ENCODE measurements around the gene TNF.
"Not testable (repeated sequence)": the region's sequence is repeated elsewhere in the genome, so short reads cannot be mapped to it uniquely, and the experiment has no call there.

TNF gene

DNA sequence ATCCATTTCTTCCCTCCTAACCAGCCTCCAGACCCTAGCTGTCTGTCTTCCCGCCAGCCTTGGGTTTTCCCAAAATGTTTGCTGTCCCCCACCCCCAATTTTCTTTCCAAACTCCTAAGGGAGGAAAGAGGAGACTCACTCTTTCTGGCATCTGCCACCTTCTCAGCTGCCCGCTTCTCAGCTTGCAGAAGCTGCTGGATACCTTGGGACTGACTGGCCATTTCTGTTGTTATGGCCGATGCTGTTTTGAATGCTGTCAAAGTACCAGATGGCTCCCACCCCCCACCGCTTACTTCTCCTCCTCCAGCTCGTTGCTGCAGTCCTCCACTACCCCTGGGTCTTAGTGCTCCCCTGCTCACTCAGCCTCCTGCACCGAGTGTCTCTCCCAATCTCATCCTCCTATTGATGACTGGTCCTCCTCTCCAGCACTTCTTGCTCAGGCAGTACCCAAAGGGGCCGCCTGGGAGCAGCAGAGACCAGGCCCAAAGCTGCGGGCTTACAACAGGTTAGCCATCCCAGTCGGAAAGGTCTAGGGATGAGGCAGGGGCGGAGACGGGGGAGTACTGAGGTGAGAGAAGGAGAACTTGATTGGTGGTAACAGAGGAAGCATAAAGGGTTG lies 28.9 kb upstream of the TNF start, which contains the start of gene ATP6V1G2:
TSS of gene ATP6V1G2 (minus strand) at position 270 of the 619 bp plus-strand sequence. CDS start at position 221, 49 bp downstream.
- H3K36me3 ChIP-seq (ENCODE audit: insufficient read depth, low read depth, low read length), result peaks cover 29% of the 10 kb centered on the region
- peaks cover 6% of the 10 kb centered on the region; the same call in 1 of the 2 replicates for H3K4me1 ChIP-seq (ENCODE audit: insufficient read depth, low read length)
- no peaks in the 10 kb centered on the region for H3K27me3 ChIP-seq (ENCODE audit: insufficient read depth, low read length)
- H3K27ac ChIP-seq (ENCODE audit: low read length), result peak within 1 kb of the TSS; percentile 72
- H3K9me3 ChIP-seq (ENCODE audit: insufficient read depth, low read depth, low read length), result no peaks in the 10 kb centered on the region
- peak within 1 kb of the TSS; percentile 82; the same call in 1 of the 2 replicates for H3K9ac ChIP-seq (ENCODE audit: low read depth, low read length)
- peak within 1 kb of the TSS; percentile 87 for H3K4me3 ChIP-seq (ENCODE audit: low read length)

GRCh38 chr6:31546958-31547726 lies 28.2 kb upstream of the TNF start, which contains the start of gene NFKBIL1:
Gene NFKBIL1, plus strand, starts transcription at chr6:31547608. Its CDS starts 87 bp downstream, at chr6:31547695.
- peak within 1 kb of the TSS; percentile 72 for H3K27ac ChIP-seq (ENCODE audit: low read length)
- peak within 1 kb of the TSS; percentile 87 for H3K4me3 ChIP-seq (ENCODE audit: low read length)
- peaks cover 6% of the 10 kb centered on the region; the same call in 1 of the 2 replicates for H3K4me1 ChIP-seq (ENCODE audit: insufficient read depth, low read length)
- H3K9ac ChIP-seq (ENCODE audit: low read depth, low read length), result peak within 1 kb of the TSS; percentile 82; the same call in 1 of the 2 replicates
- H3K9me3 ChIP-seq (ENCODE audit: insufficient read depth, low read depth, low read length), result no peaks in the 10 kb centered on the region
- H3K36me3 ChIP-seq (ENCODE audit: insufficient read depth, low read depth, low read length), result peaks cover 29% of the 10 kb centered on the region
- no peaks in the 10 kb centered on the region for H3K27me3 ChIP-seq (ENCODE audit: insufficient read depth, low read length)

DNA sequence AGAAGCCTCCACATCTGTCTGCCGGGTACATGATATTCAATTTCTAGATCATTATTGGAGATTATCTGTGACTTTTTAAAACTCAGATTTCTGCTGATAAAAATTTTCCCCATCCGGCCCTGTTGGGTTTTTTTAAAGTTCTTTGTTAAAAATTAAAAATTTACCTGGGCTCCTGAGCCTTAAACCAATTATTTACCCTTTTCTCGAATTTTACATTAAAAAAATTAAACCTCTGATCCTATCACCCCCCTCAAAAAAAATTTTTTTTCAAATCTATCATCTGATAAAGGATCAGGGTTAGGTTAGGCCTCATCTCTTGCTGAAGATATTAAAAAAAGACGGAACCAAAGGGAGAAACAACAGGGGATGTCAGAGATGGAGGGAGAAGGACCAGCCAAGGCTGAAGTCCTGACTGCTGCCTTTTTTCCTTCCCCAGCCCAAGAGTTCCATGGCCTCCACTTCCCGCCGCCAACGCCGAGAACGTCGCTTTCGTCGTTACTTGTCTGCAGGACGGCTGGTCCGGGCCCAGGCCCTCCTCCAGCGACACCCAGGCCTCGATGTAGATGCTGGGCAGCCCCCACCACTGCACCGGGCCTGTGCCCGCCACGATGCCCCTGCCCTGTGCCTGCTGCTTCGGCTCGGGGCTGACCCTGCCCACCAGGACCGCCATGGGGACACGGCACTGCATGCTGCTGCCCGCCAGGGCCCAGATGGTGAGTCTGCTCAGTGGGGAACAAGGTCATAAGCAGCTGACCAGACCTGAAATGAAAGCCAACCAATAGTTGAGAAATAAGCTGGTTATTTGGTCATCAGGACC lies 27.4 kb upstream of the TNF start:
- Histone ChIP-seq H3K9ac (ENCODE audit: low read depth, low read length) (peak overlapping the region; percentile 82; the same call in 1 of the 2 replicates), H3K9me3 (ENCODE audit: insufficient read depth, low read depth, low read length) (no peaks in the 10 kb centered on the region), H3K36me3 (ENCODE audit: insufficient read depth, low read depth, low read length) (peaks cover 29% of the 10 kb centered on the region), H3K27me3 (ENCODE audit: insufficient read depth, low read length) (no peaks in the 10 kb centered on the region), H3K4me1 (ENCODE audit: insufficient read depth, low read length) (peaks cover 6% of the 10 kb centered on the region; the same call in 1 of the 2 replicates), H3K4me3 (ENCODE audit: low read length) (peak overlapping the region; percentile 87), H3K27ac (ENCODE audit: low read length) (peak overlapping the region; percentile 72)

DNA sequence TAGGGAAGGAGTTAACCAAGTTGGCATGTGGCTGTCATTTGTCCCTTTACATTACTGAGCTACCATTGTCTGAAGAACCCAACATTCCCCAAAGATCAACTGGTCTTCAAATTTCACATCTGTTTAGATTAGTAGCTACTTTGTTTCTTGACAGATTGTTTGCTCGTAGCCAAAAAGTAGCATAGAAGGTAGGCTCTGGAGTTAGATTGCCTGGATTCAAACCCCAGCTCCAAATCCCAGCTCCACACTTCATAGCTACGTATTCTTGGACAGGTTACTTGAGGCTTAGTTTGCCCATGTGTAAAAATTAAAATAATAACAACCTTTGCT lies 26.9 kb upstream of the TNF start:
- peaks cover 3% of the 10 kb centered on the region; the same call in 1 of the 2 replicates for H3K4me1 ChIP-seq (ENCODE audit: insufficient read depth, low read length)
- peak overlapping the region; percentile 87; the same call in 1 of the 2 replicates for H3K4me3 ChIP-seq (ENCODE audit: low read length)
- H3K9ac ChIP-seq (ENCODE audit: low read depth, low read length), result peak overlapping the region; percentile 82; the same call in 1 of the 2 replicates
- no peak overlapping the region for H3K27ac ChIP-seq (ENCODE audit: low read length)
- H3K36me3 ChIP-seq (ENCODE audit: insufficient read depth, low read depth, low read length), result peaks cover 33% of the 10 kb centered on the region
- no peaks in the 10 kb centered on the region for H3K9me3 ChIP-seq (ENCODE audit: insufficient read depth, low read depth, low read length)
- no peaks in the 10 kb centered on the region for H3K27me3 ChIP-seq (ENCODE audit: insufficient read depth, low read length)

DNA sequence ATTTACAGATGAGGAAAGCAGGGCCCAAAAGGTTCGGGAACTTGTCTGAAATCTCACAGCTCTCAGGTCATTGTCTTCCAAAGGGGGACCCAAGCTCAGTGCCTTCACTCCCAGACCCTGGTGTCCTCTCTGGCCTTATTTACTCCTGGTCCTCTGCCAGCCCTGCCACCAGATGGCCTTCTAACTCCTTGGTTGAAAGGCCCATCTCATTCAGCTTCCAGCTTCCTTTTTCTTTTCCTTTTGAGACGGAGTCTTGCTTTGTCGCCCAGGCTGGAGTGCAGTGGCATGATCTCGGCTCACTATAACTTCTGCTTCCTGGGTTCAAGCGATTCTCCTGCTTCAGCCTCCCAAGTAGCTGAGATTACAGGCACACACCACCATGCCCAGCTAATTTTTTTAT lies 24.0 kb upstream of the TNF start:
- H3K4me3 ChIP-seq (ENCODE audit: low read length); H3K9me3 ChIP-seq (ENCODE audit: insufficient read depth, low read depth, low read length); H3K27ac ChIP-seq (ENCODE audit: low read length); H3K4me1 ChIP-seq (ENCODE audit: insufficient read depth, low read length); H3K27me3 ChIP-seq (ENCODE audit: insufficient read depth, low read length); H3K9ac ChIP-seq (ENCODE audit: low read depth, low read length): not testable (repeated sequence)
- peaks cover 42% of the 10 kb centered on the region for H3K36me3 ChIP-seq (ENCODE audit: insufficient read depth, low read depth, low read length)

- no peak overlapping the region for H3K4me3 ChIP-seq (ENCODE audit: low read length)
- peaks cover 42% of the 10 kb centered on the region for H3K36me3 ChIP-seq (ENCODE audit: insufficient read depth, low read depth, low read length)
- H3K9ac ChIP-seq (ENCODE audit: low read depth, low read length), result no peak overlapping the region
- no peaks in the 10 kb centered on the region for H3K9me3 ChIP-seq (ENCODE audit: insufficient read depth, low read depth, low read length)
- no peak overlapping the region for H3K27ac ChIP-seq (ENCODE audit: low read length)
- no peaks in the 10 kb centered on the region for H3K27me3 ChIP-seq (ENCODE audit: insufficient read depth, low read length)
- peaks cover 6% of the 10 kb centered on the region; the same call in 1 of the 2 replicates for H3K4me1 ChIP-seq (ENCODE audit: insufficient read depth, low read length)
These were observed 19.1 kb upstream of the TNF start for GRCh38 chr6:31556307-31556706.

- Histone ChIP-seq H3K27me3 (ENCODE audit: insufficient read depth, low read length) (no peaks in the 10 kb centered on the region), H3K9ac (ENCODE audit: low read depth, low read length) (no peak overlapping the region), H3K36me3 (ENCODE audit: insufficient read depth, low read depth, low read length) (peaks cover 42% of the 10 kb centered on the region), H3K27ac (ENCODE audit: low read length) (no peak overlapping the region), H3K4me1 (ENCODE audit: insufficient read depth, low read length) (peaks cover 6% of the 10 kb centered on the region; the same call in 1 of the 2 replicates), H3K4me3 (ENCODE audit: low read length) (no peak overlapping the region), H3K9me3 (ENCODE audit: insufficient read depth, low read depth, low read length) (no peaks in the 10 kb centered on the region)
These were observed 17.7 kb upstream of the TNF start for GRCh38 chr6:31557443-31558317.

GRCh38 chr6:31558318-31558625 lies 17.1 kb upstream of the TNF start:
- Histone ChIP-seq H3K36me3 (ENCODE audit: insufficient read depth, low read depth, low read length) (peaks cover 40% of the 10 kb centered on the region), H3K27ac (ENCODE audit: low read length) (no peak overlapping the region), H3K27me3 (ENCODE audit: insufficient read depth, low read length) (no peaks in the 10 kb centered on the region), H3K9ac (ENCODE audit: low read depth, low read length) (no peak overlapping the region), H3K4me1 (ENCODE audit: insufficient read depth, low read length) (peaks cover 6% of the 10 kb centered on the region; the same call in 1 of the 2 replicates), H3K9me3 (ENCODE audit: insufficient read depth, low read depth, low read length) (no peaks in the 10 kb centered on the region), H3K4me3 (ENCODE audit: low read length) (no peak overlapping the region)

- no peak overlapping the region for H3K9ac ChIP-seq (ENCODE audit: low read depth, low read length)
- no peak overlapping the region for H3K4me3 ChIP-seq (ENCODE audit: low read length)
- peaks cover 6% of the 10 kb centered on the region; the same call in 1 of the 2 replicates for H3K4me1 ChIP-seq (ENCODE audit: insufficient read depth, low read length)
- H3K9me3 ChIP-seq (ENCODE audit: insufficient read depth, low read depth, low read length), result no peaks in the 10 kb centered on the region
- H3K27me3 ChIP-seq (ENCODE audit: insufficient read depth, low read length), result no peaks in the 10 kb centered on the region
- peaks cover 37% of the 10 kb centered on the region for H3K36me3 ChIP-seq (ENCODE audit: insufficient read depth, low read depth, low read length)
- no peak overlapping the region for H3K27ac ChIP-seq (ENCODE audit: low read length)
These were observed 16.5 kb upstream of the TNF start for GRCh38 chr6:31558631-31559500.

- no peak overlapping the region for H3K4me3 ChIP-seq (ENCODE audit: low read length)
These were observed 15.8 kb upstream of the TNF start for GRCh38 chr6:31559606-31559957.

More at GRCh38 chr6:31559606-31559957, 15.8 kb upstream of the TNF start:
- Histone ChIP-seq H3K27ac (ENCODE audit: low read length) (no peak overlapping the region), H3K9me3 (ENCODE audit: insufficient read depth, low read depth, low read length) (no peaks in the 10 kb centered on the region), H3K36me3 (ENCODE audit: insufficient read depth, low read depth, low read length) (peaks cover 33% of the 10 kb centered on the region), H3K9ac (ENCODE audit: low read depth, low read length) (no peak overlapping the region), H3K27me3 (ENCODE audit: insufficient read depth, low read length) (no peaks in the 10 kb centered on the region), H3K4me1 (ENCODE audit: insufficient read depth, low read length) (peaks cover 6% of the 10 kb centered on the region; the same call in 1 of the 2 replicates)
